IPS DF 6.9 (cell line): ENCODE data around the gene GADD45G.

Source experiments
- DNase-seq: peaks from one replicate; pipeline ENCODE4 v3.0.0-alpha.2; 2013; ENCODE audit warnings: low read depth, low spot score
- H3K27ac ChIP-seq: one replicate; pipeline ENCODE4 v1.5.1; 2013; ENCODE audit warnings: low read length, control low read depth
- H3K27me3 ChIP-seq: 2 replicates; pipeline ENCODE4 v1.6.1; 2013; ENCODE audit warnings: mild to moderate bottlenecking, low read length; ENCODE audit not compliant: control insufficient read depth, insufficient read depth
- H3K36me3 ChIP-seq: 2 replicates; pipeline ENCODE4 v1.6.1; 2013; ENCODE audit warnings: low read length; ENCODE audit not compliant: control insufficient read depth, insufficient read depth
- H3K4me1 ChIP-seq: 2 replicates; pipeline ENCODE4 v1.6.1; 2013; ENCODE audit warnings: low read length; ENCODE audit not compliant: control insufficient read depth, insufficient read depth
- H3K4me3 ChIP-seq: 2 replicates; pipeline ENCODE4 v1.5.1; 2013; ENCODE audit warnings: mild to moderate bottlenecking, low read length
- H3K9me3 ChIP-seq: 2 replicates; pipeline ENCODE4 v1.6.1; 2013; ENCODE audit warnings: low read length, inconsistent platforms; ENCODE audit not compliant: control insufficient read depth, insufficient read depth
- WGBS: extraction: QIAGEN DNeasy Blood & Tissue Kit; methylation state at CpG from one replicate; pipeline ENCODE4 v1.1.7; 2013; ENCODE audit warnings: mixed read lengths, missing lambda C conversion rate; ENCODE audit not compliant: insufficient read length, insufficient coverage; 5-methylcytosine and 5-hydroxymethylcytosine counted together

Gene GADD45G

GRCh38 chr9:89654025-89654662 lies 49.3 kb downstream of the GADD45G start:
- H3K9me3 ChIP-seq = no peaks in the 10 kb centered on the region

GRCh38 chr9:89655056-89655989 lies 50.5 kb downstream of the GADD45G start:
- Histone ChIP-seq H3K4me1 (peaks cover 9% of the 10 kb centered on the region), H3K27me3 (no peaks in the 10 kb centered on the region), H3K9me3 (no peaks in the 10 kb centered on the region), H3K4me3 (no peak overlapping the region), H3K27ac (no peak overlapping the region), H3K36me3 (no peaks in the 10 kb centered on the region)
- DNase-seq = no peak
- no CpG with 5 or more reads among the region's 17 CpGs for WGBS

More at GRCh38 chr9:89654025-89654662, 49.3 kb downstream of the GADD45G start:
- WGBS = no CpG with 5 or more reads among the region's 7 CpGs
- Histone ChIP-seq H3K27ac (no peak overlapping the region), H3K4me1 (peaks cover 9% of the 10 kb centered on the region), H3K4me3 (no peak overlapping the region), H3K27me3 (no peaks in the 10 kb centered on the region), H3K36me3 (no peaks in the 10 kb centered on the region)
- no peak for DNase-seq
